Measurements from ENCODE around the gene RYR1.
A peak's percentile ranks its signal among the peaks of the same experiment; 100 is the strongest.

RYR1 gene

DNA sequence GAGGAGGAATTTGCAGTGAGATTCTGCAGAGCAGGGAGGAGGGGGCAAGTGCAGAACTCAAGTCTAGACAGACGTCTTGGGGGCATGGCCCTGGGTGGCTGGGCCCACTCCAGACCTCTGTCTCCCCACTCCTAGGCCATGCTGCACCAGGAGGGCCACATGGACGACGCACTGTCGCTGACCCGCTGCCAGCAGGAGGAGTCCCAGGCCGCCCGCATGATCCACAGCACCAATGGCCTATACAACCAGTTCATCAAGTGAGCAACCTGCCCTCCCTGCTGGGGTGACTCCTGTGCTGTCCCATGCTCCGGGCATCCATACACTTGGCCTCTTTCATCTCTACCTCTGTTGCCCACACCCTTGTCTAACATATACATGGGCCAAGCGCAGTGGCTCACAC is 18.1 kb downstream of the RYR1 start:
- H3K27me3 ChIP-seq (ENCODE audit: control insufficient read depth, insufficient read depth, low read length): no peaks in the 10 kb centered on the region

DNA sequence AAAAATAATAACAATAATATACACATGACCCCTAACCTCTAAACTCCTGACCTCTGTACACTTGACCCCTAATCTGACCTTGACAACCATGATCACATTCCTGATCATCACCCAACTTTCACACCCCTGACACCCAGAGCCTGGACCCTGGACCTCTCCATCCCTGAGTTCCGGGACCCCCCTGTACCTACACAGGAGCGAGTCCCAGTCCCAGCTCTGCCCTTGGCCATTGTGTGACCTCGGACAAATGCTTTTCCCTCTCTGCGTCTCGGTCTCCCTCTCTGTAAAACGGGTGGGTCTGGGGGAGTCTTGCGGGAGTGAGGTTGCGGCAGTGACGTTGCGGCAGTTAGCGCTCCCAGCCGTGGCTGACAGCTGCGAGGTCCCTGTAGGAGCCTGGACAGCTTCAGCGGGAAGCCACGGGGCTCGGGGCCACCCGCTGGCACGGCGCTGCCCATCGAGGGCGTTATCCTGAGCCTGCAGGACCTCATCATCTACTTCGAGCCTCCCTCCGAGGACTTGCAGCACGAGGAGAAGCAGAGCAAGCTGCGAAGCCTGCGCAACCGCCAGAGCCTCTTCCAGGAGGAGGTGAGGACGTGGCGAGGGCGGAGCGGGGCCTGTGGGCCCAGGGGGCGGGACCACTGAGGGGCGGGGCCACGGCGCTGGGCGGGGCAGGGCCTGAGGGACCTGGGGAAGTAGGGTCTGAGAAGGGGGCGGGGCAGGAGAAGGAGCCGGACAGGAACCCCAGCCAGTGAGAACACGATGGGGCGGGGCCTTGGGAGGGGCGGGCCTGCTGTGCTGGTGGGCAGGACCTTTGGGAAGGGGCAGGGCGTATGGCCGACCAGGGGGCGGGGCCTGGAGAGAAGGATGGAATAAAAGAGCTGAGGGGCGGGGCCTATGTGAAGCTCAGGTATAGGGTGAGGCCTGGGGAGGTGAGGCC is 19.2 kb downstream of the RYR1 start:
- Histone ChIP-seq H3K36me3 (ENCODE audit: control insufficient read depth, insufficient read depth, low read length) (peaks cover 45% of the 10 kb centered on the region), H3K4me1 (ENCODE audit: control insufficient read depth, insufficient read depth, low read length) (no peaks in the 10 kb centered on the region), H3K27me3 (ENCODE audit: control insufficient read depth, insufficient read depth, low read length) (no peaks in the 10 kb centered on the region), H3K4me3 (ENCODE audit: low read depth, low read length) (no peak overlapping the region), H3K9me3 (ENCODE audit: control insufficient read depth, insufficient read depth, low read length) (no peaks in the 10 kb centered on the region), H3K9ac (ENCODE audit: low read depth, low read length) (peak overlapping the region; percentile 76)

More for the DNA sequence above, 18.1 kb downstream of the RYR1 start:
- H3K9ac ChIP-seq (ENCODE audit: low read depth, low read length): no peak overlapping the region
- no peaks in the 10 kb centered on the region for H3K4me1 ChIP-seq (ENCODE audit: control insufficient read depth, insufficient read depth, low read length)
- H3K4me3 ChIP-seq (ENCODE audit: low read depth, low read length): no peak overlapping the region
- H3K36me3 ChIP-seq (ENCODE audit: control insufficient read depth, insufficient read depth, low read length): peaks cover 40% of the 10 kb centered on the region
- H3K9me3 ChIP-seq (ENCODE audit: control insufficient read depth, insufficient read depth, low read length): no peaks in the 10 kb centered on the region

- Histone ChIP-seq H3K36me3 (ENCODE audit: control insufficient read depth, insufficient read depth, low read length) (peaks cover 47% of the 10 kb centered on the region), H3K4me1 (ENCODE audit: control insufficient read depth, insufficient read depth, low read length) (no peaks in the 10 kb centered on the region), H3K9me3 (ENCODE audit: control insufficient read depth, insufficient read depth, low read length) (no peaks in the 10 kb centered on the region), H3K9ac (ENCODE audit: low read depth, low read length) (no peak overlapping the region), H3K27me3 (ENCODE audit: control insufficient read depth, insufficient read depth, low read length) (no peaks in the 10 kb centered on the region), H3K4me3 (ENCODE audit: low read depth, low read length) (no peak overlapping the region)
Measured at GRCh38 chr19:38453596-38453995, 20.1 kb downstream of the RYR1 start.

DNA sequence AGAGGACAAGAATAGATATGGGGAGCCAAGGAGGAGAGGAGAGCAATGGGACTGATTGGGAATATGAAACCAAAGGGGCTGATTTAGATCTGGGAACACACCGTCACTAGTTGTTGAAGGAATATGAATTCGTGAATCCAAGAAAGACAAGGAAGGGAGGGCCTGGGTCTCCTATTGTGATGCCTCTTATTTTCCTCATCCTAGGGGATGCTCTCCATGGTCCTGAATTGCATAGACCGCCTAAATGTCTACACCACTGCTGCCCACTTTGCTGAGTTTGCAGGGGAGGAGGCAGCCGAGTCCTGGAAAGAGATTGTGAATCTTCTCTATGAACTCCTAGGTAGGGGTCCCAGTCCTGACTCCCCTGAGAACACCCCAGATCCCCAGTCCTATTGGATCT is 21.5 kb downstream of the RYR1 start:
- Histone ChIP-seq H3K9me3 (ENCODE audit: control insufficient read depth, insufficient read depth, low read length) (no peaks in the 10 kb centered on the region), H3K9ac (ENCODE audit: low read depth, low read length) (no peak overlapping the region), H3K36me3 (ENCODE audit: control insufficient read depth, insufficient read depth, low read length) (peaks cover 46% of the 10 kb centered on the region), H3K27me3 (ENCODE audit: control insufficient read depth, insufficient read depth, low read length) (no peaks in the 10 kb centered on the region), H3K4me3 (ENCODE audit: low read depth, low read length) (no peak overlapping the region), H3K4me1 (ENCODE audit: control insufficient read depth, insufficient read depth, low read length) (no peaks in the 10 kb centered on the region)

GRCh38 chr19:38457202-38457601 is 23.7 kb downstream of the RYR1 start:
- H3K4me3 ChIP-seq (ENCODE audit: low read depth, low read length): no peak overlapping the region

DNA sequence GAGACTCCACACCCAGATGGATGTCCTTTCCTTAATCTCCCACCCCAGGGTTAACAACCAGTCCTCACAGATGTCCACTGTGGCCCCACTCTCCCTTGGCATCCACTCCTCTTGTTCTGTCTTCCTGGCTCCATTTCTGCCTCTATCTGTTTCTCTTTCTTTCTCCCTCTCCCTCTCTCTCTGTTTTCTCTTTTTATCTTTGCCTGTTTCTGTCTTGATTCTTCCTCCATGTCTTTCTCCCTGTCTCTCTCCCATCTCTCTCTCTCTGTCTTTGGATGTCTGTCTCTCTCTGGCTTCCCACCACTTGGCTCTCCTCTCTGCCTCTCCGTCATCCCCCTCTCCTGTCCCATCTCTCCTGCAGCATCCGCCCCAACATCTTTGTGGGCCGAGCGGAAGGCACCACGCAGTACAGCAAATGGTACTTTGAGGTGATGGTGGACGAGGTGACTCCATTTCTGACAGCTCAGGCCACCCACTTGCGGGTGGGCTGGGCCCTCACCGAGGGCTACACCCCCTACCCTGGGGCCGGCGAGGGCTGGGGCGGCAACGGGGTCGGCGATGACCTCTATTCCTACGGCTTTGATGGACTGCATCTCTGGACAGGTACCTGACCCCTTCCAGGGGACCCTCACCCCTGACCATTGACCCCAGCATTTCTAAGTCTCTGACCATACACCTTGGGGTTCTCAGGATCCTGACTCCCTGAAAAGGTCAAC is 24.4 kb downstream of the RYR1 start:
- Histone ChIP-seq H3K36me3 (ENCODE audit: control insufficient read depth, insufficient read depth, low read length) (peaks cover 46% of the 10 kb centered on the region), H3K9me3 (ENCODE audit: control insufficient read depth, insufficient read depth, low read length) (no peaks in the 10 kb centered on the region), H3K27me3 (ENCODE audit: control insufficient read depth, insufficient read depth, low read length) (no peaks in the 10 kb centered on the region), H3K4me3 (ENCODE audit: low read depth, low read length) (no peak overlapping the region), H3K4me1 (ENCODE audit: control insufficient read depth, insufficient read depth, low read length) (no peaks in the 10 kb centered on the region), H3K9ac (ENCODE audit: low read depth, low read length) (no peak overlapping the region)

More at GRCh38 chr19:38457202-38457601, 23.7 kb downstream of the RYR1 start:
- Histone ChIP-seq H3K9me3 (ENCODE audit: control insufficient read depth, insufficient read depth, low read length) (no peaks in the 10 kb centered on the region), H3K4me1 (ENCODE audit: control insufficient read depth, insufficient read depth, low read length) (no peaks in the 10 kb centered on the region), H3K36me3 (ENCODE audit: control insufficient read depth, insufficient read depth, low read length) (peaks cover 46% of the 10 kb centered on the region), H3K9ac (ENCODE audit: low read depth, low read length) (no peak overlapping the region), H3K27me3 (ENCODE audit: control insufficient read depth, insufficient read depth, low read length) (no peaks in the 10 kb centered on the region)

GRCh38 chr19:38458991-38459390 is 25.5 kb downstream of the RYR1 start:
- Histone ChIP-seq H3K36me3 (ENCODE audit: control insufficient read depth, insufficient read depth, low read length) (peaks cover 45% of the 10 kb centered on the region), H3K27me3 (ENCODE audit: control insufficient read depth, insufficient read depth, low read length) (no peaks in the 10 kb centered on the region), H3K4me1 (ENCODE audit: control insufficient read depth, insufficient read depth, low read length) (no peaks in the 10 kb centered on the region), H3K9me3 (ENCODE audit: control insufficient read depth, insufficient read depth, low read length) (no peaks in the 10 kb centered on the region), H3K9ac (ENCODE audit: low read depth, low read length) (no peak overlapping the region), H3K4me3 (ENCODE audit: low read depth, low read length) (no peak overlapping the region)

- H3K27me3 ChIP-seq (ENCODE audit: control insufficient read depth, insufficient read depth, low read length): no peaks in the 10 kb centered on the region
- H3K9ac ChIP-seq (ENCODE audit: low read depth, low read length): no peak overlapping the region
- H3K4me1 ChIP-seq (ENCODE audit: control insufficient read depth, insufficient read depth, low read length): no peaks in the 10 kb centered on the region
- H3K9me3 ChIP-seq (ENCODE audit: control insufficient read depth, insufficient read depth, low read length): no peaks in the 10 kb centered on the region
- H3K4me3 ChIP-seq (ENCODE audit: low read depth, low read length): no peak overlapping the region
- peaks cover 49% of the 10 kb centered on the region for H3K36me3 ChIP-seq (ENCODE audit: control insufficient read depth, insufficient read depth, low read length)
Measured at GRCh38 chr19:38463365-38463764, 29.9 kb downstream of the RYR1 start.

- Histone ChIP-seq H3K36me3 (ENCODE audit: control insufficient read depth, insufficient read depth, low read length) (peaks cover 54% of the 10 kb centered on the region), H3K4me3 (ENCODE audit: low read depth, low read length) (no peak overlapping the region), H3K9ac (ENCODE audit: low read depth, low read length) (no peak overlapping the region), H3K27me3 (ENCODE audit: control insufficient read depth, insufficient read depth, low read length) (no peaks in the 10 kb centered on the region), H3K9me3 (ENCODE audit: control insufficient read depth, insufficient read depth, low read length) (no peaks in the 10 kb centered on the region), H3K4me1 (ENCODE audit: control insufficient read depth, insufficient read depth, low read length) (no peaks in the 10 kb centered on the region)
Measured at GRCh38 chr19:38464421-38465082, 31.1 kb downstream of the RYR1 start.

- Histone ChIP-seq H3K9ac (ENCODE audit: low read depth, low read length) (no peak overlapping the region), H3K4me1 (ENCODE audit: control insufficient read depth, insufficient read depth, low read length) (no peaks in the 10 kb centered on the region), H3K36me3 (ENCODE audit: control insufficient read depth, insufficient read depth, low read length) (peaks cover 50% of the 10 kb centered on the region), H3K4me3 (ENCODE audit: low read depth, low read length) (no peak overlapping the region), H3K27me3 (ENCODE audit: control insufficient read depth, insufficient read depth, low read length) (no peaks in the 10 kb centered on the region), H3K9me3 (ENCODE audit: control insufficient read depth, insufficient read depth, low read length) (no peaks in the 10 kb centered on the region)
Measured at GRCh38 chr19:38466050-38466449, 32.6 kb downstream of the RYR1 start.

DNA sequence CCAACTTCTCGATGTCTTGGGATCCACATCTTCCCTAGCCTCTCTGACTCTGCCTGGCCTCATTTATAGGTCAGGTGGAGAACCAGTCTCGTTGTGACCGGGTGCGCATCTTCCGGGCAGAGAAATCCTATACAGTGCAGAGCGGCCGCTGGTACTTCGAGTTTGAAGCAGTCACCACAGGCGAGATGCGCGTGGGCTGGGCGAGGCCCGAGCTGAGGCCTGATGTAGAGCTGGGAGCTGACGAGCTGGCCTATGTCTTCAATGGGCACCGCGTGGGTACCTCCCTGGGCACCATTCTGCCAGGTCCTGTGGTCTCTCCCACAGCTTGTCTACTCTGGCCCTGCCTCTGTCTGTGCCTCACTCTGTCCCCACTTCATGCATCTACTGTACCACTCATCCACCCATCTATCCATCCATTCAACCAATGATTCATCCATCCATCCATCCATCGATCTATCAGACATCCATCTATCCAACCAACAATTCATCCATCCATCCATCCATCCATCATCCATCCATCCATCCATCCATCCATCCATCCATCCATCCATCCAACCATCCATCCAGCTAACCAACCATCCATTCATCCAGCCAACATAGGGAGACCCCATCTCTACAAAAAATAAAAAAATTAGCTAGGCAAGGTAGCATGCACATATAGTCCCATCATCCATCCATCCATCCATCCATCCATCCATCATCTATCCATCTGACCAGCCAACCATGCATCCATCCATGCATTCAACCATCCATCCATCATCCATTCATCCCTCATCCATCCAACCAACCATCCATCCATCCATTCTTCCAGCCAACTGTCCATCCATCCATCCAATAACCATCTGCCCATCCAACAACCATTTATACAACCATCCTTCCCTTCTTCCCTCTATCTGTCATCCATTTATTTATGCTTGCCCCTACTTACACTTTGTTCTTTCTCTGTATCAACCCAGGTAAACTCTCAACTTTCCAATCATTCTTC is 34.3 kb downstream of the RYR1 start:
- Histone ChIP-seq H3K27me3 (ENCODE audit: control insufficient read depth, insufficient read depth, low read length) (no peaks in the 10 kb centered on the region), H3K9ac (ENCODE audit: low read depth, low read length) (no peak overlapping the region), H3K9me3 (ENCODE audit: control insufficient read depth, insufficient read depth, low read length) (no peaks in the 10 kb centered on the region), H3K4me3 (ENCODE audit: low read depth, low read length) (no peak overlapping the region), H3K4me1 (ENCODE audit: control insufficient read depth, insufficient read depth, low read length) (no peaks in the 10 kb centered on the region), H3K36me3 (ENCODE audit: control insufficient read depth, insufficient read depth, low read length) (peaks cover 48% of the 10 kb centered on the region)
